ENCODE measurements around the gene CCDC169. TPM values are rescaled to one million over a fixed set of nuclear protein-coding genes. Genes with fewer than 3 reads are reported as not detected.

Gene CCDC169
- 7.0 TPM for total RNA-seq (ENCODE audit: unreplicated experiment)
- long read RNA-seq, partial matches to known transcripts: 1 of 1 reads
- long read RNA-seq, other reads (novel, unspliced or antisense): 0 of 1 reads

DNA sequence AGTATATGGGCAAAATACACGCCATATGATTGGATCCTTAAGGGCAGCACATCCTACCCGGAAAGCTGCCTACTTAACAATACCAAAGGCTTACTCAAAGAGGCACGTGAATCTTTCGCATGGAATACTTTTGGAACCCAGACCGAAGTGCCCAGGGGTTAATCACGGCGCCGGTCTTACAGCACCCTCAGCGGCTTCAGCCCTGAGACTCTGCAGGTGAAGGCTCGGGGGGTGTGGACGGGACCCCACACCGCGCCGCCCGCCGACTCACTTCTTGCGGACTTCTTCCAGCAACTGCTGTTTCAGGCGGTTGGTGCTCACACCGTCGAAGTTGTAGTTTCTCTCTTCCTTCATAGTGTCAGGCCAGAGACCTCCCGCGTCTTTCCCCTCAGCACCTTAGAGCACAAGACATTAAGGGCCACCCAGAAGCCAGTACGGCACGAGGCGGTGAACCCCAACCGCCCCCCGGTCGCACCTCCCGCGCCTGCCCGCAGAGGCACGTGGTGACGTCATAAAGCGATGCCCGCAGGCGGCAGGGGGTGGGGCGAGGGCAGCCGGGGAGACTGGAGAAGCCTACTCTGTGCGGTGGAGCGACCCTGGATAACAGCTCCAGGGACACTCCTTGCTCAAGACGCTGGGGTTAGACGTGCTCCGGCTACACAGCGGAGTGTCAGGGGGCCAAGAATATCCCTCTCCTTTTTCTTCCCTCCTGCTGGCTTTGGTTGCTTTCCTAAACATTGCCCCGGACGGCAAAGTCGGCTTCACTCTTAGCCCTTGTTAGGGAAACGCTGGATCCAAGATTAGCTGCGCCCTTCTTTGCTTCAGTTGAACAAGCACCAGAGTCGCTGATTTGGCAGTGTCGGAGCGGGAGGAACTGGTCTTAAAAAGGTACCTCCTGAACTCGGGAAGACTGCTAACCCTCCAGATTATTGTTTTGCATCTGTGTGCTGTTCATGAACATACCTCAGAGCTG, at the start of gene CCDC169:
Gene CCDC169, minus strand, starts transcription at position 449 of the 973 bp plus-strand sequence. Its CDS starts 95 bp downstream, at position 354.
- TF ChIP-seq, protein P1, sequence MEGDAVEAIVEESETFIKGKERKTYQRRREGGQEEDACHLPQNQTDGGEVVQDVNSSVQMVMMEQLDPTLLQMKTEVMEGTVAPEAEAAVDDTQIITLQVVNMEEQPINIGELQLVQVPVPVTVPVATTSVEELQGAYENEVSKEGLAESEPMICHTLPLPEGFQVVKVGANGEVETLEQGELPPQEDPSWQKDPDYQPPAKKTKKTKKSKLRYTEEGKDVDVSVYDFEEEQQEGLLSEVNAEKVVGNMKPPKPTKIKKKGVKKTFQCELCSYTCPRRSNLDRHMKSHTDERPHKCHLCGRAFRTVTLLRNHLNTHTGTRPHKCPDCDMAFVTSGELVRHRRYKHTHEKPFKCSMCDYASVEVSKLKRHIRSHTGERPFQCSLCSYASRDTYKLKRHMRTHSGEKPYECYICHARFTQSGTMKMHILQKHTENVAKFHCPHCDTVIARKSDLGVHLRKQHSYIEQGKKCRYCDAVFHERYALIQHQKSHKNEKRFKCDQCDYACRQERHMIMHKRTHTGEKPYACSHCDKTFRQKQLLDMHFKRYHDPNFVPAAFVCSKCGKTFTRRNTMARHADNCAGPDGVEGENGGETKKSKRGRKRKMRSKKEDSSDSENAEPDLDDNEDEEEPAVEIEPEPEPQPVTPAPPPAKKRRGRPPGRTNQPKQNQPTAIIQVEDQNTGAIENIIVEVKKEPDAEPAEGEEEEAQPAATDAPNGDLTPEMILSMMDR (IDR thresholded peaks at IDR 0.05; ENCODE audit: partially characterized antibody, unreplicated experiment): no peak
- peak within 1 kb of the TSS; percentile 68 for H3K27ac Mint-ChIP-seq (ENCODE audit: unreplicated experiment)

DNA sequence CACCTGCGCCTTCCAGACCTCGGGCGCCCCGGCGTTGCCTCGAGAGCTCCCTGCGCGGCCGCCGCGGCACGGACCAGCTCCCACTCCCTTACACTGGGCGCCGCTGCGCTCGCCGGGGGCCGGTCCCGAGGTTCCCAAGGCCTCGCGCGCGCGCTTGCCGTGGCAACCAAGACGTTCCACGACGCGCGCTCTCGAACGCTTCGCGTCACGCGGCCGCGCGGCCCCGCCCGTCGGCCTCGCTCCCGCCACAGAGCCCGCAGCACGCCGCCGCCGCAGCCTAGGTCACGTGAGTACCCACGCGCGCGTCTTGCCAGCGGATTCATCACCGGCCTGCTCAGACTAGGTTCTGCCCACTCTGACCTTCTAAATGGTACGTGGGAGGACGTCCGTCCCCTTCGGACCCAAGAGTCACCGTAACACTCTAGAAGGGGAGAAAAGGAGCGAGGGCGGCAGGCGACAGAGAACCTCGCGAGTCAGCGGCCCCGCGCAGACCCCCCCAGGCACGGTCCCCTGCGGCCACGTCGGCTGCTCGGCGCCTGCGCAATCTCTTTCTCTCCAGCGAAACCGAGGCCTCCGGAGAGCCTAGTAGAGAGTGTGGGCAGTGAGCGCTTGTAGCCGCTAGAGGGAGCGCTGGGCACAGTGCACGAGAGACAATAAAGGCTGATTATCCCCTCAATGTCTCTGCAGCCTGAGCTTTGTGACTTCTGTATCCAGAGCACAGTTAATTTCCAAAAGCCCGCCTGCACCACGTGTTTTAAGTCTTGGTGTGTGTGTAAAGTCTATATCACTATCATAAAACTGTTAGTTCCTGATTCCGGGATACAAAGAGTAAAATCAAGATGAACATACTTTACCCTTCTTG, 48.8 kb upstream of the CCDC169 start, which contains the start of gene SPART:
Gene SPART, minus strand, starts transcription at position 173 of the 862 bp plus-strand sequence. CDS start 10,564 bp downstream, outside the sequence.
- peak within 1 kb of the TSS; percentile 89 for H3K4me3 Mint-ChIP-seq (ENCODE audit: unreplicated experiment)
- peak; percentile 88 for DNase-seq
- TF ChIP-seq, protein P1 (IDR thresholded peaks at IDR 0.05; ENCODE audit: partially characterized antibody, unreplicated experiment): peak; percentile 87
- H3K4me1 Mint-ChIP-seq (ENCODE audit: low read depth, unreplicated experiment): peaks cover 5% of the 10 kb centered on the region
- peaks cover 7% of the 10 kb centered on the region for H3K9me3 Mint-ChIP-seq (ENCODE audit: unreplicated experiment)
- H3K27me3 Mint-ChIP-seq (ENCODE audit: unreplicated experiment): peaks cover 3% of the 10 kb centered on the region
- peak within 1 kb of the TSS; percentile 26 for H3K27ac Mint-ChIP-seq (ENCODE audit: unreplicated experiment)
- H3K36me3 Mint-ChIP-seq (ENCODE audit: unreplicated experiment): no peaks in the 10 kb centered on the region

More for the DNA sequence above, at the start of gene CCDC169:
- Mint-ChIP-seq H3K4me3 (ENCODE audit: unreplicated experiment) (peak within 1 kb of the TSS; percentile 97), H3K9me3 (ENCODE audit: unreplicated experiment) (no peaks in the 10 kb centered on the region), H3K27me3 (ENCODE audit: unreplicated experiment) (peaks cover 2% of the 10 kb centered on the region), H3K4me1 (ENCODE audit: low read depth, unreplicated experiment) (no peaks in the 10 kb centered on the region), H3K36me3 (ENCODE audit: unreplicated experiment) (no peaks in the 10 kb centered on the region)
- peak; percentile 85 for DNase-seq

DNA sequence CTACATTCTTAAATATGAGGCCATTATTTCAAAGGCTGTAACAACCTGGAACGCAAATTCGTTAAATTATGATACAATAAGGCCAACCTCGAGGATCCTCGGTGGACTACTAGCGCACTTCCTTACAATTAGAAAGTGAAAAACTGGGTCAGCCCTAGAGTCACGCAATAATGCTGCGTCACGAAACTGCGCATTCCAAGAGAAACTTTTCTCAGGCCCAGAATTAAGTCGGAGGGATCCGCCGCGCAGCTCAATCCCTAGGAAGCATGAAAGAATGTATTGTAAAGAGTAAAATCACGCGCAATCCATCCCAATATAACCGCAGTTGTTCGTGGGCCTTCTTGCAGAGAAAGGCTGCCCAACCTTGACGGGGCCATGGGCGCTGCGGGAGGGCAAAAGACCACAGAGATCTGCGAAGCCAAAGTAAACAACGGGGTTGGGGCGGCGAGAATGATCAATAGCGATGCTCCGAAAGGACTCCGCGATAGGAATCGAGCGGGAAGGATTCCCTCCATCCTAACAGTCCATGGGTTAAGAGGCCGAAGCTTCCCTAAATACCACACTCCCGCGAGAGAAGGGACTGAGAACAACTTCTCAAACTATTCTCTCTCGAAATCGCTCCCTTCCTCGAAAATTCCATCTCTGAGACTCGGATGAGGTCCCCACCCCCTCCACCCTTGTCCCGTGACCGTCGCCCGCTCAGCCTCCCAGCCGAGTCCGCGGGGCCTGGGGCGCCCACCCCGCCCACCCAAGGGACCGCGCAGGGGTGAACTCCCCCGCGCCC, 48.0 kb upstream of the CCDC169 start:
- Mint-ChIP-seq H3K9me3 (ENCODE audit: unreplicated experiment) (peaks cover 7% of the 10 kb centered on the region), H3K27me3 (ENCODE audit: unreplicated experiment) (peaks cover 3% of the 10 kb centered on the region), H3K4me1 (ENCODE audit: low read depth, unreplicated experiment) (peaks cover 5% of the 10 kb centered on the region), H3K36me3 (ENCODE audit: unreplicated experiment) (no peaks in the 10 kb centered on the region), H3K4me3 (ENCODE audit: unreplicated experiment) (peak overlapping the region; percentile 89), H3K27ac (ENCODE audit: unreplicated experiment) (peak overlapping the region; percentile 10)
- DNase-seq: peak; percentile 41
- TF ChIP-seq, protein P1 (IDR thresholded peaks at IDR 0.05; ENCODE audit: partially characterized antibody, unreplicated experiment): no peak

DNA sequence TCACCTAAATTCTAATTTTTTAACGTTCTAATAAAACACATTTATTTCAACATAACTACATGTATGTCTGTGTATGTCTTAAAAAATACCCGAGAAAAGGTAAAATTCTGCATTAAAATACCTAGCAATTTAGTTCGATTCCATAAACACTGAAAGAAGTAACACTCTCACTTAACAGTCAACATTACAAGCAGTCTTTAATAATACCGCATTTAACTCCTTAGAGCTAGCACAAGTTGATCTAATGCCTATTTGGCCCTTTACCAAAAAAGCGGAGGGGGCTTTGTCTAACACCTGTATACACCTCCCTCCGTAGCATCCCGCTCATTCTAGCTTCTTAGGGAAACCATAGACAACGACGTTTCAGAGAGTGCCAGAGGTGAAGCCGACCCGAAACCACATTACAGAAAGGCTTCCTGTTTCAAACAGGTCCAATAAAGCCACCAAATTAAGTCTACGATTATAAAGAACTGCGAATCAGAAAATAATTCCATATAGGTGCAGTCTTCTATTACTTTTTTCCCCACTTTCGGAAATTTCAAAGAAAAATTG, 47.3 kb upstream of the CCDC169 start:
- peaks cover 3% of the 10 kb centered on the region for H3K27me3 Mint-ChIP-seq (ENCODE audit: unreplicated experiment)
- TF ChIP-seq, protein P1 (IDR thresholded peaks at IDR 0.05; ENCODE audit: partially characterized antibody, unreplicated experiment): no peak
- peak overlapping the region; percentile 89 for H3K4me3 Mint-ChIP-seq (ENCODE audit: unreplicated experiment)
- peaks cover 5% of the 10 kb centered on the region for H3K4me1 Mint-ChIP-seq (ENCODE audit: low read depth, unreplicated experiment)
- no peaks in the 10 kb centered on the region for H3K36me3 Mint-ChIP-seq (ENCODE audit: unreplicated experiment)
- H3K9me3 Mint-ChIP-seq (ENCODE audit: unreplicated experiment): peaks cover 7% of the 10 kb centered on the region
- DNase-seq: no peak
- no peak overlapping the region for H3K27ac Mint-ChIP-seq (ENCODE audit: unreplicated experiment)
